ENCODE data around the gene APOBR. TPM values are rescaled to one million over a fixed set of nuclear protein-coding genes. Genes with fewer than 3 reads are reported as not detected.

APOBR gene
- total RNA-seq, 1 experiment from 2014 or later = 0.05 TPM

GRCh38 chr16:28514246-28514645, 19.8 kb downstream of the APOBR start (continued):
- no peak for TF ChIP-seq ZBTB33 (IDR thresholded peaks at IDR 0.05; ENCODE audit: extremely low read depth, insufficient replicate concordance, low read length)
- TF ChIP-seq JUND (IDR thresholded peaks at IDR 0.05) = no peak
- TF ChIP-seq EZH2phosphoT487 (IDR thresholded peaks at IDR 0.05; ENCODE audit: borderline replicate concordance) = no peak
- no peak for TF ChIP-seq EZH2 (IDR thresholded peaks at IDR 0.05)
- no peak for TF ChIP-seq ELF1 (IDR thresholded peaks at IDR 0.05; ENCODE audit: borderline replicate concordance, low read depth)
- no peak for TF ChIP-seq REST (IDR thresholded peaks at IDR 0.05; ENCODE audit: low read depth)
- TF ChIP-seq CEBPB (IDR thresholded peaks at IDR 0.05; ENCODE audit: low read depth) = no peak

- Histone ChIP-seq H3K9me3 (ENCODE audit: control insufficient read depth in 1 of 2, insufficient read depth in 1 of 2, low read depth in 1 of 2, low read length in 2 of 2) (no peaks in the 10 kb centered on the region), H3K27ac (ENCODE audit: low read depth, low read length) (no peak overlapping the region), H2AFZ (ENCODE audit: low read depth, low read length, poor library complexity, severe bottlenecking) (no peak overlapping the region), H3K36me3 (ENCODE audit: control insufficient read depth in 1 of 2, insufficient read depth in 2 of 2, low read length in 2 of 2) (no peaks in the 10 kb centered on the region), H3K4me1 (ENCODE audit: control insufficient read depth in 1 of 2, insufficient read depth in 2 of 2, low read length in 2 of 2) (no peaks in the 10 kb centered on the region), H3K9ac (ENCODE audit: low read length) (no peak overlapping the region), H3K9me2 (ENCODE audit: insufficient read depth) (no peaks in the 10 kb centered on the region), H3K4me2 (ENCODE audit: low read length) (no peak overlapping the region), H3K27me3 (ENCODE audit: insufficient read depth, low read length) (no peaks in the 10 kb centered on the region), H3K4me3 (replicated peaks in 1 of 2; ENCODE audit: low read depth in 1 of 2, low read length in 2 of 2) (no peak overlapping the region), H3K79me2 (ENCODE audit: insufficient read depth, low read length) (no peaks in the 10 kb centered on the region), H4K20me1 (ENCODE audit: insufficient read depth) (no peaks in the 10 kb centered on the region)
- BruUV-seq (replicated peaks) = no TSS peak
- intact Hi-C loops (cut with micrococcal nuclease) = no loop called here
- TF ChIP-seq EZH2 (IDR thresholded peaks at IDR 0.05) (no peak), POLR2A (IDR thresholded peaks at IDR 0.05; ENCODE audit: borderline replicate concordance, extremely low read depth, insufficient read depth, insufficient read length) (no peak), ZNF274 (IDR thresholded peaks at IDR 0.05; ENCODE audit: low read depth, low read length) (no peak), ZFX (IDR thresholded peaks at IDR 0.05) (no peak), YY1 (IDR thresholded peaks at IDR 0.05; ENCODE audit: extremely low read depth, insufficient replicate concordance, low read depth, low read length) (no peak), CEBPB (IDR thresholded peaks at IDR 0.05; ENCODE audit: low read depth) (no peak), REST (IDR thresholded peaks at IDR 0.05; ENCODE audit: low read depth) (no peak), MAX (IDR thresholded peaks at IDR 0.05) (no peak)
- RAD21 ChIA-PET (ENCODE audit: low non-redundant PET in 1 of 2, low total read pairs in 2 of 2, uncharacterized antibody in 2 of 2, unreplicated experiment in 2 of 2) = no interaction called here
- no peak for DNase-seq (ENCODE audit: low read depth, low spot score)
- CTCF ChIA-PET = no interaction called here
- POLR2A ChIA-PET = no interaction called here
- no peak for ATAC-seq
These were observed 26.2 kb downstream of the APOBR start for GRCh38 chr16:28520672-28521071.
